Measurements from ENCODE around the gene CALB2.

The CALB2 gene

DNA sequence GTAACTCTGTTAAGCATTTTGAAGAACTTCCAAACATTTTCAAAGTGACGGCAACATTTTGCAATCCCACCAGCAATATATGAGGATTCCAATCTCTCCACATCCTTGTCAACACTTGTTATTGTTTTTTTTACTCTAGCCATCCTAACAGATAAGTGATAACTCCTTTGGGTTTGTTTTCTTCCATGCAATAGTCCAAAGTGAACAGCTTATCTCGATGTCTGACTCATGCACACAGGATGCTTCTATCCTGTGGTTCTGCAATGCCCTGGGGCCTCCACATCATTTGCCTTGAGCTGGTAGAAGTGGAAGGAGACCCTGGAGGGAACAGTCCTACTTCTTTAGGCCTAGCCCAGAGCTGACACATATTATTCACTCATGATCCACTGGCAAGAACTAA is 70.4 kb downstream of the CALB2 start:
- no peak for DNase-seq

DNA sequence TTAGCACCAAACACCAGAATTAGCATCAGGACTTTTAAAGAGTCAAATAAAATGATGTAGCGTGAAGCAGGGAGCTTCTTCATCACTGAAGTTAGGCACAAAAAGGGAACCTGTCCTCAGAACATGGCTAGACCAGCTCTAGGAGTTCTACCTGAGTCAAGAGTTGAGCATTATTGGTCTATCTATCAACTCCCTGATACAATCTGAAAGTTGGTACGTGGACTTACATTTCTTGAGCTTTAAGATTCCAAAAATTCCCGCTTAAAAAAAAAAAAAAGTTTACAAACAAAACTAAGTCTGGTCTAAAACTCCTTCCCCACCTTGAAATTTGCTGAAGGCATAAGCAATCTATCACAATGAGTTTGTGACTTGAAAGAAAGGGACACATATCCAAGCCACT is 71.1 kb downstream of the CALB2 start:
- DNase-seq = no peak

DNA sequence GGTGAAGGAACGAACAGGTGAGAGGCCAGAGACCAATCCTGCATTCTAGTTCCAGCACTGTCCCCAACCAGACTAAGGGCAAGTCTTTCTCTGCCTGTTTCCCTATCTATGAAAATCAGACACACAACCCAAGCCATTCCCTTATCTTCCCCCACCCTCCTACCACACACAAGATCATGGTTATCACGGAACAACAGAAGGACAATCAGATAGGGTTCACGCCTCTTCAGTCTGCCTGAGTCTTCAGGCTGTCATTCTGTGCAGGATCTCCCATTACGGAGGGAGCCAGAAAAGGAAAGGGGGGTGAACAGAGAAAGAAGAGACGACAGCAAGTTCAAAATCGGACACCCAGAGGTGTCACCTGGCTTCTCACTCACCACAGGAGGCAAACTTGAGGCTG is 72.2 kb downstream of the CALB2 start:
- DNase-seq = no peak

GRCh38 chr16:71431176-71431575 is 72.7 kb downstream of the CALB2 start:
- DNase-seq = no peak

DNA sequence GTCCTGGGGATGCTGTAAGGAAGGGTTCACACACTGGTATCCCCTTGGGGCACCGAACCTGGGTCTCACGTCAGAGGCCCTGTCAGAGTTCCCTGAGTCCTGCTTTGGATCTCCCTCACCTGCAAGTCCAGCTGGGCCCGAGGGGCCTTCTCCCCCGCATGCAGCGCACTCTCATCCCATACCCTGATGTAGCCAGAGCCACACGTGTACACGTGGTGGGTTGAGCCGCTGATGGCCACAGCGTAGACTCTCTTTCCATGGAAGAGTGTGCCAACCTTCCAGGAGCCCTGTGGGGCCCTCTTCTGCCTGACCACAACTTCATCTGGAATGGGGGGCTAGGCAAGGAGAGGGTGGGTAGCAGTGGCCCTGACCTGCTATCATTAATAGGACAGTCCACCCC is 73.5 kb downstream of the CALB2 start:
- no peak for DNase-seq

DNA sequence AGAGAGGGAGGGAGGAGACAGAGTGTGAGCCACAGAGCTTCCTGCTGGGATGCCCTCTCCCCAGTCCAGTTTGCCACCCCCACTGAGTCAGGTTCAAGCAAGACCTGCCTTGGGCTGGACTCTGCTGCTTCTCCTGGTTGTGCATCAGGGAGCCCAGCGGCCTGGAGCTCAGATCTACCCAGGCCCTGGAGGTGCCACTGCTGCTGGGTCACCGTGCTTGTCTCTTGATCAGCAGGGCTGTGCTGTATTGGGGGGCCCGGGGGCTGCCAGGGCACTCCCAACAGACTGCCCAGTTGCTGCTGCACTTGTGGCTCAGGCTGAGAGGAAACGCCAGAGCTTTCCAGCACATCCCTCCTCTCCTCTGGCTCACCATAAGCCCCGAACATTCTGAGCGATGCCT is 74.4 kb downstream of the CALB2 start:
- no peak for DNase-seq

- DNase-seq = no peak
Measured at GRCh38 chr16:71436473-71436872, 78.0 kb downstream of the CALB2 start.

DNA sequence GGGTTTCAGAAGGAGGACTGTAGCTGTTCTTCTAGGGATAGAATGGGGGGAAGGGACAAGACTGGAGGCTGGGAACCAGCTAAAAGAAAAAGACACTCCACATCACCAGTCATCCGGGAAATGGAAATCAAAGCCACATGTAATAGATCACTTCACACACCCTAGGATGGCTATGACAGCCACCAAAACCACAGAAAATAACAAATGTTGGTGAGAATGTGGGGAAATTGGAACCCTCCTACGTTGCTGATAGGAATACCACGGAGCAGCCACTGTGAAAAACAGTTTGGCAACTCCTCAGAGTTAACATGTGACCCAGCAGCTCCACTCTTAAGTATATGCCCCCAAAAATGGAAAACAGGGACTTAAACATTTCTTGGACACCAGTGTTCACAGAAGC is 81.0 kb downstream of the CALB2 start:
- DNase-seq = no peak
